CD4-positive, alpha-beta T cell treated with Interleukin-15 for 4 hours (primary cell): ENCODE data around the gene FAM240A.

ENCODE experiments used
- DNase-seq: peaks from one replicate; pipeline ENCODE4 v3.0.0-alpha.2; 2020; ENCODE audit warnings: low spot score

Gene FAM240A

GRCh38 chr3:46662771-46663551 lies 50.6 kb downstream of the FAM240A start:
- DNase-seq: no peak

GRCh38 chr3:46663591-46664135 lies 51.3 kb downstream of the FAM240A start:
- DNase-seq: no peak

DNA sequence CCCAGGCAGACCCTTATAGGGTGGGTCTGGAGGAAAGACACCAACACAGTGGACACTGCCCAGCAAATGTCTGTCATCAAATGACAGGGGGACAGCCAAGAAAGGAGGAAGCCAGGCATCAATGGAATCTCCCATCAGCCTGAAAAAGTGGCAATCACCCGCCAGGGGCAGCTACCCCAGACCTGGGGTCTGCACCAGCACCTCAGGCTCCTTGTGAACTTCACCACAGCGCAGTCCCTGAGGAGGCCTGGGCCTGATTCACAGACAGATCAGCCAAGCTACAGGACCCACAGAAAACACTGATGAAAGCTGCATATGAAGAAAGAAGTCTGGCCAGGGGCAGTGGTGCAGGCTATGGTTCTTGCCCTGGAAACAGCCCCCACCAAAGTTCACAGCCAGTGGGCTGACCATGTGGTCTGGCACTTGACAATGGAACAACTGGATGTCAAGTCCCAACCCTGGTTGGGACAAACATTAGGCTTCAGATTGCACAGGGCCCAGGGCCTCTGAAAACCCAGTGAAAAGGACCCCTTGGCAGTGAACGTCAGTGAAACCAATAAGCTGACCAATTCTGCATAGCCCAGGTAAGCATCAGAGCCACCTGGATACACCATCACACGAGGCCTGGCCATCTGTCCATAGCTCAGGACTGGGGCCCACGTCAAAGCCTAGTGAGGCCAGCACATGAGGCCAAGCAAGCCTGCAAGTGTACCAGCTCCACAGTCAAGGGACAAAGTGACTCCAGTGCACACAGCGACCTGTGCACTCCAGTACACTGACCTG lies 52.1 kb downstream of the FAM240A start:
- no peak for DNase-seq

DNA sequence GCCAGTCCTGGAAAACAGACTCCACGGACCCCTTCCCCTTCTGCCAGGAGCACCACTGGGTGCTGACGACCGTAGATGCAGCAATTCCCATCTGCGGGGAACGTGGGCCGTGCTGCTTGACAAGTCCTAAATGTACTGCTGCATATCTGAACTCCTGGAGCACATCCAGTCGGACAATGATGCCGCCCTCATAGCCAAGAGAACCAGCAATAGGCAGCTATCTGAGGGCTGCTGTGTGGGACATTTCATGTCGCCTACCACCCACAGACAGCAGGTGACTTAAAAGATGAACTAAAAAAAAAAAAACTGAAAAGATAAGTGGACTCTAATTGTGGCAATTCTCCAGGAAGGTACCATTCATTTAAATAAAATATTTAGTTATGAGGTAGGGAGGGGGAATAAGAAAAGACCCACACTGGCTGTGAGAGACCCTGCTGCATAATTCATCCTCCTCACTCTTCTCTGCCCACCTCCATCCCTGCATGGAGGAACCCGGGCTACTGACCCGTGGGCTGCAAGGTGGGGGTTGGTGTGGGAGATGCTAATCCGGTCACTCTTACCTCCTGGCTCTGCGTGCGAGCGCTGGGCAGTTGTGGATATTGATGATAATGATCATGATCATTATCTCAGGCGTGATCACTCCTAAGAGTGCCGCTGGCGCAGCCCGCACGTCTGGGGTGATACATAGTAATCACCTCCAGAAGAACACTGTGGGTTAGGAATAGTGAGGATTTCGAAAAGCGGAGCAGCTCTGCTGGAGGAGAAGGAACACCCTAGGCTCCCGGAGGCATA lies 52.8 kb downstream of the FAM240A start:
- no peak for DNase-seq

DNA sequence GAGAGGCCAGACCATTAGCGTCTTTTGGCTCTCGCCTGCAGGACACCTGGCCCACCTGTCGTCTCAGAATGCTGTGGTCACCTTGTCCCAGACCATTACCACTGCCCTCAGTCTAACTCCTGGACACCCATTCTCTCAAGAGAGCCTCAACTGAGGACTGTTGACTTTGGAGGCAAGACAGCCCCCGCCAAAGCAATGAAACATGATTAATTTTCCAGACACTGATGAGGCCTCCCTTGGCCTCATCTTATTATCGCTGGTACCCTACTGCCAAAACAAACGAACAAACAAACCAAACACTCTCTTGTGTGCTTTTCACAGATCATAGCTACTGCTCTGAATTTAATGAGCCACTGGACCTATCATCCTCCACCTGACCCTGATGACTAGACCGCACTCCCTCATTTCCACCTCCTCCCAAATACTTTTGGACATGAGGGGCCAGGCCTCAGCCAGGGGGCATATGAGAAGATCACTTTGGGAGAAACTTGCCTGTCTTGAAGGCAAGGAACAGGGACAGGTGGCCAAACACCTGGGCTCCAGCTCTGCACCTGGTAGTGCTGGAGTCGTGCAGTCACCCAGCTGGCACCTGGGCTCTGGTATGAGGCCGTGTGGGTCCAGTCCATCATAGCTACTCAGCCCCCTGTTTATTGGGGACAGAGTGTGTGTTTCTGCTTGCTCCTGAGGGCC lies 53.6 kb downstream of the FAM240A start:
- no peak for DNase-seq

DNA sequence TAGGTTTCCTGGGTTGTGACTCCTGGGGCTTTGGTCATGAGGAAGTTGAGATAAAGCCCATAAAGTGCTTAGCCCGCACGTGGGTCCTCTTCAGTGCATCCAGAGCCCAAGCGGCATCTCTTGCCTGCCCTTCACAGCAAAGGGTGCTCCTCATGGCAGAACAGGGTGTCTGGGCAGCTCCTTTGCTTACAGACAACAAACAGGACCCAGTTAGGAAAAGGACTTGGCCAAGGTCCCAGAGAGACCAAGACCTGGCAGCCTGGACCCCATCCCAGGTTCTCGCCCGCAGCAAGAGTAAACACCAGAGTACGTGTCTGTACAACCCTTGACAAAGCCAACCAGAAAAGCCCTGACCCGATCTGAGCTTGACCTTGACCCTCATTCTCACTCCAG lies 54.1 kb downstream of the FAM240A start:
- no peak for DNase-seq

- no peak for DNase-seq
Observed at GRCh38 chr3:46667061-46667621, 54.8 kb downstream of the FAM240A start.

DNA sequence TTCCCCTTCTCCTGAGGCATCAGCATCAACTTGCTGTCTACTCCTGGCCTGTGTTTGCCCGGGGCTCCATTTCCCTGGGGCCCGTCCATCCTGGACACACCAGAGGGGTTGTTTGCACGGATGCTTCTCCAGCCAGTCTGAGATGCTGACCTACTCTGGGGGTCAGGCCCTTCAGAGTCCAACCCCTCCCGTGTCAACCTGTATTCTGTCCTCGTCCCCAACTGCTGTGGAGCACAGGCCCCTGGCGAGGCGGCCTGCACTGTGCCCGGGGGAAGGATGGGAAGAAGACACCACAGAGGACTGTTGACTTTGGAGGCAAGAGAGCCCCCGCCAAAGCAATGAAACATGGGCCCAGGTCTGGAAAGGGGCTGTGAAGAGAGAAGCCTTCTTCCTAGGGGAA lies 55.3 kb downstream of the FAM240A start:
- no peak for DNase-seq

DNA sequence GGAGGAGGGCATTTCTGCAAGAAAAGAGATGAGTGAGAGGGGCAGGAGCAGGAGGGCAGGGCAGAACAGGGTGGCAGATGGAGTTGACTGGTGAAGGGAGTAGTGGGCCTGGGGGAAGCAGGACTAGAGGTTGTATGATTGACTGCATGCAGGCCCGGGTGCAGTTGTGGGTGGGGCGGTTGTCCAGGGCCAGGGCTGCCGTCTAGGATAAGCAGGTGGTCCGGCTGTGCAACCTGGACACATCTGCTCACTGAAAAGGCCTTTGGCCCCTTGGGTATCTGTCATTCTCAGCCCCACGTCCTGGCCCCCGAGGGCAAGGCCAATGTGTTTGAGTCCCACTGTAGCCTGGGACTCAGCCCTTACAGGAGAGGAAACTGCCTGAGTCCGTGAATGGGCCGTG lies 55.8 kb downstream of the FAM240A start:
- DNase-seq: no peak

DNA sequence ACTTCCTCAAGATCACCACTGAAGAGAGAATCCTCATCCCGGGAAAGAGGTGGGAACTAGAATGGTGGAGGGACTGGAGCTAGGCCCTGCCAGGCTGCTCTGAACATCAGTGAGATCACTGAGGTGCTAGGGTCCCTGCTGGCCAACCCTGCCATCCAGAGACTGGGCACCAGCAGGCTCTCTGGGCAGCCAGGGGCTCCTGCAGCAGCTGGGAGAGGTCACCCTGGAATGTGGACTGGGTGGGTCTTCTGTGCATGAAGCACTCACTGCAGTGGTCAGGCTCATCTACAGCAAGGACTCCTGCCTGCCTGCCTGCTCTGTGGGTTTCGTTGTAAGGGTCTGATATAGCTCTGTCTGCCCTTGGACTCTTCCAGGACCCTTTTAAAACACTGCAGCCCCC lies 56.3 kb downstream of the FAM240A start:
- no peak for DNase-seq

- no peak for DNase-seq
Observed at GRCh38 chr3:46669191-46669999, 57.1 kb downstream of the FAM240A start.

GRCh38 chr3:46670000-46670890 lies 57.9 kb downstream of the FAM240A start:
- no peak for DNase-seq

DNA sequence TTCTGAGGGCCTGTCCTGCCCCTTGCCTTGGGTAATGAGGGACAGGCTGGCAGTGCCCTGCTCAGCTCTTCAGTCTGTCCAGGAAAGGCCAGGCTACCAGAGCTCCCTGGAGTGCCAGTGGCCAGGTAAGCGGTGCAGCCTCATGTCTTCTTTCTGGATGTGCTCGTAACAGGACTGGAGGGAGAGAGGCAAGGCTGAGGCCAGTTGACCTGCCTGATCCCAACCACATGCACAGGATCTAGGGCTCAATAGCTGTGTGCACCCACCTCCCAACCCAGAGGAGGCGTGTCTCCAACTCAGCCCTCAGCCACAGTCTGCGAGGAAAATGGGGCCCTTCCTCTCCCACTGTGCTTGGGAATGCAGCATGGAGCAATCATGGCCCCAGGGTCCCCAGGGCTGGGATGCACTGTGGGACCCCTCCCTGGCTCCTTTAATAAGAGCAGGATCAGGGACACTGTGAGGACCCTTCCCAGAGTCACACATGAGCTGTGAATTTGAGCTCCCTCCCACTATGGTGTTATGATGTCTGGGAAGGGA lies 58.6 kb downstream of the FAM240A start:
- no peak for DNase-seq

- DNase-seq: no peak
Observed at GRCh38 chr3:46671541-46672348, 59.4 kb downstream of the FAM240A start.

DNA sequence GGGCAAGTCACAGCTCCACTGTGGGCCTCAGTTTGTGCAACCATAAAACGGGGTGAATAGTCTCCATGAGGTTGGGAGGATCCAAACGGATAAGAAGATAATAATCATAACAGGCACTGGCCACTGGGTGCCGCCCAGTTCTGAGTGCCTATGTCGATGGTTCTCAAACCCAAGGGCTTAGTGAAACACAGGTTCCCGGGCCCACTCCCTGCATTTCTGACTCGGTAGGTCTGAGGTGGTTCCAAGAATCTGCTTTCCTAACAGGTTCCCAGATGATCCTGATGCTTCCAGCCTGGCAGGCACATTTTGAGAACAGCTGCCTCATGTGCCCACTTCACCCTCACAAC lies 60.0 kb downstream of the FAM240A start:
- no peak for DNase-seq

DNA sequence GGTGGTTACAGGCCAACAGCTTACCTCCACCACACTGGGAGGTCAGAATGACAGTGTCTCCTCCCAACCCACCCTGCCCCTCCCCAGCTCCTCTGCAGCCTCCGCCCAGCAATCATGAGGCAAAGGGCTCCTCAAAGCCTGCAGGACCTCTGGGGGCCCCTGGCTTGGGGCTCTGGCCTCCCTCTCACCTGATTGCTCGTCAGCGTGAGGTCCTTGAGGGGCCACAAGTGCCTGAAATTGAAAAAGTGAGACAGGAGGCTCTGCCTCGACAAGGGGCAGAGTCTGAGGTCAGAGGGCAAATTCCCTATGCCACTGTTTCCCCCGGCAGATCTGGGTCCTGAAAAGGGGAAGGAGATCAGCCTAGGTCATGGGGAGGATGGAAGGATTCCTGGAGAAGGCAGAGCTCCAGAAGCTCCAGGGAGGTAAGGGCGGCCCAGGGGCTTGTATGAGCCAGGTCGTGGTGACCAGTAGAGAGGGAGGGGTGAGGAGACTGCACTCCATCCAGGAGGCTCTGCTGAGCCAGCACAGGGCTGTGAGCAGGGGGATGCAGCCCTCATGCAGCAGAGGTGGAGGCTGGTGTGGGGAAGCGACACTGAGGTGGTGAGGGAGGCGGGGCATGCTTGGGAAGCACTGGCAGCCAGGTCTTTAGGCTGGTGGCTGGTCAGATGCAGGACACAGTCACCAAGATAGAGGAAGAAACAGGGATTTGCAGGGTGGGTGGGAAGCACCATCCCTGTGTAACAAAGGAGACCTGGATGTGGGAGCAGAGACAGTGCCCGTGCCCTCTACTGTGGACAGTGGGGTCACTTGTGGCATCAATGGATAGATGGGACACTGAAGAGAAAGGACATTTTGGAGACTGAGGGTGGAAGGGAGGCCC lies 61.1 kb downstream of the FAM240A start:
- no peak for DNase-seq

- no peak for DNase-seq
Observed at GRCh38 chr3:46674031-46674845, 61.9 kb downstream of the FAM240A start.
